GM21447 (cell line): ENCODE measurements around the gene CAB39.

ENCODE experiments used
- ATAC-seq: cut with Tn5 transposase; IDR thresholded peaks from one replicate; pipeline ENCODE4 v1.9.1; 2021; ENCODE audit not compliant: unreplicated experiment

The CAB39 gene

DNA sequence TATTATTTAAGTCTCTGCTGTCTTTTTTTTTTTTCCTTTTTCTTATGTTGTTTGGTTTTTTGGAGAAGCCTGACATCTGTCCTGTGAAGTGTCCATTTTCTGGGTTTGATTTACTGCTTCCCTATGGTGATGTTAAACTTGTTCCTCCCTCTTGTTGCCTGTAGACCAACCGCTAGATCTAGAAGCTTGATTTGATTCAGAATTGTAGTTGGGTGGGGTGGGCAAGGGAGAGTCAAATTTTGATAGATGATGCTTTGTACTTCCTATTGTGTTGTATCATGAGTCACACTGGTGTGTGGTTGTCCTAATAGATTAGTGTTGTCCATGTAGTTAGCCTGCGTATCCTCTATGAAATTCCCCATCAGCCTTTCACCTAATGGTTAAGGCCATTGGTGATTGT, 35.4 kb downstream of the CAB39 start:
- ATAC-seq: no peak

DNA sequence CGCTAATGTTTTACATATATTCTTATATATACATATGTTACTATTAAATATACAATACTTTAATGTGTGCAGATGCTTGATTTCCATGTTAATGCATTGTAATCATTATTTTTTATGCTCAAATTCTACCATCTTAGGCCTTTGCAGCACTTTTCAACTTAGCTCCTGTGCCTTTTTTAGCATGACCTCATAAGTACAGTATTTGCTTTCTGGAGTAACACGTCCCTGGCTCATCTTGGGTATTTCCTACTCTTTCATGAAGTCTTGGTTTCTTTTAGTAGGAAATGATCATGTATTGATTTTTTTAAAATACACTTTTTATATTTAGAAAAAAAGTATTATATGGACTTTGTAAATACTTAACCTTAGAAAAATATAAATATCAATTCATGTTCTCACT, 36.5 kb downstream of the CAB39 start:
- ATAC-seq: no peak

DNA sequence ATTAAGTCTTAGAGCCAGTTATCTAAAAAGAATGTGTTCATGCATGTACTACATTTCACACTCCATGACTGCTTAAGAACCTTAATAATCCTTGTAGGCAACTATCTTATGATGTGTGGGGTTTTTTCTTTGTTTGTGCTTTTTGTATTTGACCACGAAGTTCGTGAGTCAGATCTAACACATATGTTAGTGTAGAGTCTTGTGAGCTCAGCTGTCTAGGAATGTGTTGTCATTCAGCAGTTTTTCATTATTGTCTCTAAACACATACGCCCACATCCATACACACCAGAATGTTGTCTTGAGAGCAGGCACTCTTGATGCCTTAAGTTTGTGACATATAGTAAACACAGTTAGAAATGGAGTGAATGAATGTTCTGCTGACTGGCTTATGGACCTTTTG, 38.4 kb downstream of the CAB39 start:
- no peak for ATAC-seq

DNA sequence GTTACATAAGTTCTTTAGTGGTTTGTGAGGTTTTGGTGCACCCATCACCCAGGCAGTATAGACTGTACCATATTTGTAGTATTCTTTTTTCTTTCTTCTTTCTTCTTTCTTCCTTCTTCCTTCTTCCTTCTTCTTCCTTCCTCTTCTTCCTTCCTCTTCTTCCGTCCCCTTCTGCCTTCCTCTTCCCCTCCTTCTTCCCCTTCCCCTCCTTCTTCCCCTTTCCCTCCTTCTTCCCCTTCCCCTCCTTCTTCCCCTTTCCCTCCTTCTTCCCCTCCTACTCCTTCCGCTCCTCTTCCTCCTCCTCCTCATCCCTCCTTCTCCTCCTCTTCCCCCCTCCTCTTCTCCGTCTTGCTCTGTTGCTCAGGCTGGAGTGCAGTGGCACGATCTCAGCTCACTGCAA, 41.6 kb downstream of the CAB39 start:
- ATAC-seq: no peak

- no peak for ATAC-seq
These were observed 44.8 kb downstream of the CAB39 start for GRCh38 chr2:230757476-230757875.

DNA sequence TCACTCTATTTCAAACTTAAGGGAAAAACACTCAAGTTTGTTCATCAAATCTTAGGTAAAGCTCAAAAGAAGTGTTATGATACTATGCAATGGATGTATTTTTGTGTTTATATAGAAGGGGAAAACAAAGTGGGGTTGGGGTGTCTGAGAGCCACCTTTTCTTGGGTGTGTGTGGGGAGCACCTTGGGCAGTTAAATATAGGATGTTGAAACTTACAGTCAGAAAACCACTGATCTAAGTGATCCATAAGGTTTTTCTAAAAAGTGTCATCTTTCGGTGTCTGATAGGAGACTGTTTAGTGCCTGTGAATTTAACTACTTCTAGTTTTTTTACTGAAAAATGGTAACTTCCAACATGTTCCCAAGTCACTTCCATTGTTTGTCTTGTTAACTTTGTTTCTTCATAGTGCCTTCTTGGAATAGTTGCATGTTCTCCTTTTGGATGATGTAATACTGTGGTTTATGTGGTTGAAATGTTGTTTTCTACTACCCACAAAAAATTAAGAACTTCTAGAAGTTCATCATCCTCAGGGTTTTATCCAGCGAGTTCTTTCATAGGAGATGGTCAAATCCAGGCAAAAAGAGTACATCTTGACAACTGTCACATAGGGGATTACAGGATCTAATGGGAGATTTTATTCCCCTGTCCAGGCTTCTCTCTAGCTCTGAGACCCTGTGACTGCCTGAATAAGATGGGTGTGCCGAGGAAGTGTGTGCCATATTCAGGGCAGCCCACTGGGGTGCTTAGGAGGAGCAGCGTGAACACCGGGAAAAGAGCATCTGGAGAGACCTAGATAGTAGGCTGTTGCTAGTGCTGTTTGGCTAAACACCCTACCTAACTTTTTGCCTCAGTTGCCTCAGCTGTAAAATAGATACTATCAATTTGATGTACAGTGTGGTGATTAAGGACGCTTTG, 46.2 kb downstream of the CAB39 start:
- no peak for ATAC-seq

DNA sequence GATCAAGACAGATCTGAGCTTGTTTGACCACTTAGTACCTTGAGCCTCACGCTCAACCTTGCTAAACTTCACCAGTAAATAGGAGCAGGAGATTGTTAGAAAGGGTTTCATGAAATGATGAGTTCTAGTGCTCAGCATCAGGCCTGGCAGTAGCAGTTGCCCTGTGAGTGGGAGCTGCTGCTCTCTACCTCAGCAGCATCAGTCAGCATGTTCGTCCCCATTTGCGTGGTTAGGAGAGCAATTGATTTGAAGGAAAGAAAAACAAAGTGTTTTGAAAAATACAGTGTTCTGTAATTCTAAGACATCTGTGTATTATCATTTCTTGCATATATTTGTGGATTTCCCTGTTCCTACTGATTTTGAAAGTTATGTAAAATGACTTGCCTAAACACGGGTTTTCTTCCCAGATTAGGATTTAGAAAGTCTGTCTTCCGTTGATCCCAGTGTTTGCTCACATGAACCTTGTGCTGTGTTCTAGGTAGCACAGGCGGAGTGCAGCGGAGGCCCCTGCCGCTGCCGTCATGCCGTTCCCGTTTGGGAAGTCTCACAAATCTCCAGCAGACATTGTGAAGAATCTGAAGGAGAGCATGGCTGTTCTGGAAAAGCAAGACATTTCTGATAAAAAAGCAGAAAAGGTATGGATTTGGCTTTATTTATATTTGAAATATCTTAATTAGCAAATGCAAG, 47.0 kb downstream of the CAB39 start:
- no peak for ATAC-seq

DNA sequence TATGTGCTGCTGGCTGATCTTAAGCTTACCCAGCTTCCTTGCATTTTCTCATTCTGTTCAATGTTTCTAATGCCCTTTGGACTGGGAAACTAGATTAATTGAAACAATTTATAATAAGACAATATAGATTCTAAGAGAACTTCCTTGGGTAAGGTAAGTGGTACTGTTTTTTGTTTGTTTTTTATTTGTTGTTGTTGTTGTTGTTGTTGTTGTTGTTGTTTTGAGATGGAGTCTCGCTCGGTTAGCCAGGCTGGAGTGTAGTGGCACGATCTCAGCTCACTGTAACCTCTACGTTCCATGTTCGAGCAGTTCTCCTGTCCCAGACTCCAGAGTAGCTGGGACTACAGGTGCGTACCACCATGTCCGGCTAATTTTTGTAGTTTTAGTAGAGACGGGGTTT, 49.1 kb downstream of the CAB39 start:
- no peak for ATAC-seq

GRCh38 chr2:230762317-230762896, 49.8 kb downstream of the CAB39 start:
- ATAC-seq: no peak

DNA sequence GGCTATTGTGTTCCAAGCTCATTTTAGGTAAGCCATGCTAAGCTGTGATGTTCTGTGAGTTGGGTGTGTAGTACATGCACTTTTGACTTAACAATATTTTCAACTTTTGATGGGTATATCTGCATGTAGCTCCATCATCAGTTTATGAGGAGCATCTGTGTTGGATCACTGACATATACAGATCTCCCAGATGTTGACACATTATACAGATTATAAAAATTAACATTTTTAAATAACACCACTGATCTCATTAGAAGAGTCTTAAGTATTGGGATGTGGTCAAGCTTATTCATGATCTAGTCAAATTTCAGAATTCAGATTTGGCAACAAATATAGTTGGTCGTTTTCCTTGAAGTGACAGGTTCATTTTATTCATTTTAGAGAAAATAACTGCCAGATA, 51.7 kb downstream of the CAB39 start:
- no peak for ATAC-seq

- no peak for ATAC-seq
These were observed 53.1 kb downstream of the CAB39 start for GRCh38 chr2:230765611-230766300.

GRCh38 chr2:230767862-230768388, 55.3 kb downstream of the CAB39 start:
- no peak for ATAC-seq

DNA sequence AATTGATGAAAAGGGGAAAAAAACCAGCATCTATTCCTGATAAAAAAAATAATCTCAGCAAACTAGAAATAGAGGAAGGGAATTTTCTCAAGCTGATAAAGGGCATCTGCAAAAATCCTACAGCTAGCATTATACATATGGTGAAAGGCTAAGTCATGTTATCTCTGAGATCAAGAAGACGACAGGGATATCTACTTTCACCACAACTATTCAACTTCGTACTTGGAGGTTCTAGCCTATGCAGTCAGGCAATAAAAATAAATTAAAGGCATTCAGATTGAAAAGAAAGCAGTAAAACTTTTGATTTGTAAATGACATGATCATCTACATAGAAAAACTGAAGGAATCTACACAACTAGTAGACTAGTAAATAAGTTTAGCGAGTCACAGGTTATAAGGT, 58.2 kb downstream of the CAB39 start:
- no peak for ATAC-seq

GRCh38 chr2:230772156-230772555, 59.5 kb downstream of the CAB39 start:
- no peak for ATAC-seq

- no peak for ATAC-seq
These were observed 60.6 kb downstream of the CAB39 start for GRCh38 chr2:230773039-230773773.

GRCh38 chr2:230774348-230774951, 61.8 kb downstream of the CAB39 start:
- ATAC-seq: no peak

DNA sequence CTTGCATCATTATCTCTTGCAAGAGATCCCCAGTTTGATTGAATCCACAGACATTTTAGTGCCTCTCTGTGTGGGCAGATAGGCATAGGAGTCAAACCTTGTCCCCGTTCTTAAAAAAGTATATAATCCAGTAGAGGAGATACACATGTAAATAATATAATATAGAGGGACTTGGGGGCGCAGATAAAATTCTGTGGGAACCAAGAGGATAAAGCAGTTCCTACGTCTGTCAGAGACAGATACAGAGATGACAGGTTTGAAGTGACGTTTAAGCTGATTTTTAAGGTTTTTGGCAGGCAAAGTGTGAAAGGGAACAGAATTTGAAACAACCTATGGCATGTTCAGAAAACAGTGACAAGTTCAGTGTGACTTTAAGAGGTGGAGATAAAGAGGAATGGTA, 63.1 kb downstream of the CAB39 start:
- no peak for ATAC-seq

GRCh38 chr2:230777721-230778120, 65.1 kb downstream of the CAB39 start:
- ATAC-seq: no peak

GRCh38 chr2:230778350-230779063, 65.9 kb downstream of the CAB39 start:
- no peak for ATAC-seq
